Body of pancreas (tissue), 4 donors: Measurements from ENCODE around the gene MCEE.

Experiments
- POLR2A ChIP-seq, 3 donors: fragments of 450-650 bp; IDR thresholded peaks; one replicate each; pipeline ENCODE4 v1.6.1; 2016; ENCODE audit warnings: antibody characterized with exemption in 3 of 3, mild to moderate bottlenecking in 2 of 3
- TF ChIP-seq, protein P1 (sequence below), 7 experiments: fragments of 450-650 bp in 4 of 7; fragments of 200-600 bp in 3 of 7; sonication (generic) in 3 of 7; IDR thresholded peaks; one replicate each; pipeline ENCODE4 v1.5.1; 2016 to 2019; ENCODE audit warnings: antibody characterized with exemption in 7 of 7

DNA sequence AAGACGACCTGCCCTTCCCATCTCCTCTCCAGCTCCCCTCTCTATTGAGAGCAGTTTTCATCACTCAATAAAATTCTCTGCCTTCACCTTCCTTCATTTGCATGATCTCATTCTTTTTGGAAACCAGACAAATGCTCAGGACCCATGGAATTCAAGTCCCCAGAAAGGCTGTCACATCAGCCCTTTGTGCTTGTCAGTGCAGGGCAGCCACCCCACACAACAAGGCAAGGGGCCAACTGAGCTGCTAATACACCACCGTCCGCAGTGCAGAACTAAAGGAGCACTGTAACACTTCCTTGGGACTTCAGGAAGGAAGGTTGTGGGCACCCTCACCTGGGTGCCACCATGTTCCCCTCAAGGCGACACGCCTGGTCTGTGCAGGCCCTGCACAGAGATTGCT lies 26.2 kb downstream of the MCEE start:
- TF ChIP-seq, protein P1, sequence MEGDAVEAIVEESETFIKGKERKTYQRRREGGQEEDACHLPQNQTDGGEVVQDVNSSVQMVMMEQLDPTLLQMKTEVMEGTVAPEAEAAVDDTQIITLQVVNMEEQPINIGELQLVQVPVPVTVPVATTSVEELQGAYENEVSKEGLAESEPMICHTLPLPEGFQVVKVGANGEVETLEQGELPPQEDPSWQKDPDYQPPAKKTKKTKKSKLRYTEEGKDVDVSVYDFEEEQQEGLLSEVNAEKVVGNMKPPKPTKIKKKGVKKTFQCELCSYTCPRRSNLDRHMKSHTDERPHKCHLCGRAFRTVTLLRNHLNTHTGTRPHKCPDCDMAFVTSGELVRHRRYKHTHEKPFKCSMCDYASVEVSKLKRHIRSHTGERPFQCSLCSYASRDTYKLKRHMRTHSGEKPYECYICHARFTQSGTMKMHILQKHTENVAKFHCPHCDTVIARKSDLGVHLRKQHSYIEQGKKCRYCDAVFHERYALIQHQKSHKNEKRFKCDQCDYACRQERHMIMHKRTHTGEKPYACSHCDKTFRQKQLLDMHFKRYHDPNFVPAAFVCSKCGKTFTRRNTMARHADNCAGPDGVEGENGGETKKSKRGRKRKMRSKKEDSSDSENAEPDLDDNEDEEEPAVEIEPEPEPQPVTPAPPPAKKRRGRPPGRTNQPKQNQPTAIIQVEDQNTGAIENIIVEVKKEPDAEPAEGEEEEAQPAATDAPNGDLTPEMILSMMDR (IDR thresholded peaks at IDR 0.05) = no peak
- TF ChIP-seq POLR2A (IDR thresholded peaks at IDR 0.05) = no peak
